Measurements from ENCODE around the gene POLR2L. TPM values are rescaled to one million over a fixed set of nuclear protein-coding genes. Genes with fewer than 3 reads are reported as not detected.

POLR2L gene
- total and polyA plus RNA-seq, 10 donors, result 24.6 to 131 (median 66.2) TPM

GRCh38 chr11:826227-826621 lies 16.1 kb downstream of the POLR2L start:
- intact Hi-C loops (cut with DNase I; ENCODE audit: low total_unique reads), result no loop called here
- Histone ChIP-seq H3K27me3 (replicated peaks in 1 of 7) (peaks cover 0 to 46% (median 22%) of the 10 kb centered on the region in 7 donors), H3K4me3 (peak overlapping the region in 2 of 8 donors; percentile 55 to 74)

GRCh38 chr11:825366-826226 lies 16.7 kb downstream of the POLR2L start:
- peaks cover 0 to 40% (median 19%) of the 10 kb centered on the region in 7 donors for H3K27me3 ChIP-seq (replicated peaks in 1 of 7)
- H3K4me1 ChIP-seq, result peaks cover 49 to 99% (median 78%) of the 10 kb centered on the region in 6 donors
- DNase-seq, result no peak
- intact Hi-C loops (cut with DNase I; ENCODE audit: low total_unique reads), result no loop called here
- H3K9me3 ChIP-seq, result no peaks in the 10 kb centered on the region
- 74 to 96% (median 82%) methylated on average over 7 to 12 of the region's 12 CpGs for WGBS, 5 donors
- H3K4me3 ChIP-seq, result no peak overlapping the region
- peak overlapping the region in 3 of 8 donors; percentile 63 to 87 (median 86) for H3K27ac ChIP-seq
- peaks cover 0 to 49% (median 34%) of the 10 kb centered on the region in 6 donors for H3K36me3 ChIP-seq
- TF ChIP-seq POLR2AphosphoS5 (IDR thresholded peaks at IDR 0.05) (peak; percentile 31 to 66 (median 39)), CTCF (IDR thresholded peaks at IDR 0.05 in 8 of 11, conservative IDR thresholded peaks at IDR 0.05 in 3 of 11) (no peak), POLR2A (IDR thresholded peaks at IDR 0.05) (no peak)

More at GRCh38 chr11:826227-826621, 16.1 kb downstream of the POLR2L start:
- no peaks in the 10 kb centered on the region for H3K9me3 ChIP-seq
- DNase-seq, result no peak
- H3K36me3 ChIP-seq, result peaks cover 0 to 47% (median 34%) of the 10 kb centered on the region in 6 donors
- peak overlapping the region in 5 of 8 donors; percentile 63 to 88 (median 86) for H3K27ac ChIP-seq
- TF ChIP-seq POLR2AphosphoS5 (IDR thresholded peaks at IDR 0.05) (peak in 1 of 3 donors; percentile 4), CTCF (IDR thresholded peaks at IDR 0.05 in 8 of 11, conservative IDR thresholded peaks at IDR 0.05 in 3 of 11) (no peak), POLR2A (IDR thresholded peaks at IDR 0.05) (no peak)
- 63 to 88% (median 69%) methylated on average over 6 to 9 of the region's 9 CpGs for WGBS, 5 donors
- peaks cover 49 to 99% (median 78%) of the 10 kb centered on the region in 6 donors for H3K4me1 ChIP-seq

GRCh38 chr11:824942-825341 lies 17.4 kb downstream of the POLR2L start:
- H3K27ac ChIP-seq, result no peak overlapping the region
- H3K27me3 ChIP-seq (replicated peaks in 1 of 7), result peaks cover 0 to 33% (median 13%) of the 10 kb centered on the region in 7 donors
- intact Hi-C loops (cut with DNase I; ENCODE audit: low total_unique reads), result no loop called here
- no peak overlapping the region for H3K4me3 ChIP-seq
- 85 to 89% (median 87%) methylated on average over 11 of the region's 11 CpGs for WGBS, 5 donors
- H3K9me3 ChIP-seq, result no peaks in the 10 kb centered on the region
- TF ChIP-seq POLR2A (IDR thresholded peaks at IDR 0.05) (no peak), POLR2AphosphoS5 (IDR thresholded peaks at IDR 0.05) (no peak), CTCF (IDR thresholded peaks at IDR 0.05 in 8 of 11, conservative IDR thresholded peaks at IDR 0.05 in 3 of 11) (no peak)
- H3K4me1 ChIP-seq, result peaks cover 48 to 98% (median 77%) of the 10 kb centered on the region in 6 donors
- peaks cover 0 to 49% (median 34%) of the 10 kb centered on the region in 6 donors for H3K36me3 ChIP-seq
- DNase-seq, result no peak

All from spleen (tissue), 11 donors.